HepG2 (cell line): ENCODE results near the gene PTHLH. TPM values are rescaled to one million over a fixed set of nuclear protein-coding genes. Genes with fewer than 3 reads are reported as not detected.
A peak's percentile ranks its signal among the peaks of the same experiment; 100 is the strongest.

Experiments
- ATF7-NPFF ChIP-seq: sonication (generic); formaldehyde crosslinking; IDR thresholded peaks from 2 replicates; pipeline ENCODE4 v1.8.1; 2023; ENCODE audit warnings: mild to moderate bottlenecking, low read depth, missing genetic modification reagents, moderate library complexity
- BORCS8-MEF2B ChIP-seq: sonication (generic); formaldehyde crosslinking; IDR thresholded peaks from 2 replicates; pipeline ENCODE4 v1.8.0; 2022; ENCODE audit warnings: mild to moderate bottlenecking, missing genetic modification reagents
- BRD4 ChIP-seq: sonication (generic); formaldehyde crosslinking; IDR thresholded peaks from 2 replicates; pipeline ENCODE4 v1.4.0; 2020; ENCODE audit warnings: missing genetic modification reagents
- CENPT ChIP-seq: sonication (generic); formaldehyde crosslinking; IDR thresholded peaks from 2 replicates; pipeline ENCODE4 v1.8.0; 2022; ENCODE audit warnings: low read depth, mild to moderate bottlenecking, moderate library complexity, missing genetic modification reagents
- GATAD2A ChIP-seq: IDR thresholded peaks from 2 replicates; pipeline ENCODE4 v1.6.1; 2016
- HMGA1 ChIP-seq: sonication (generic); formaldehyde crosslinking; conservative IDR thresholded peaks from 2 replicates; pipeline ENCODE4 v1.4.0; 2020; ENCODE audit warnings: missing genetic modification reagents
- KDM4B ChIP-seq: sonication (generic); formaldehyde crosslinking; IDR thresholded peaks from 2 replicates; pipeline ENCODE4 v1.4.0; 2020; ENCODE audit warnings: missing genetic modification reagents
- MAFF ChIP-seq: IDR thresholded peaks from 2 replicates; pipeline ENCODE4 v1.6.1; 2011; ENCODE audit warnings: low read depth, low read length, improper control_type of control experiment
- MLXIP ChIP-seq: sonication (generic); formaldehyde crosslinking; IDR thresholded peaks from 2 replicates; pipeline ENCODE4 v1.9.0; 2021; ENCODE audit warnings: missing genetic modification reagents, borderline replicate concordance
- PAWR ChIP-seq: sonication (generic); formaldehyde crosslinking; IDR thresholded peaks from 2 replicates; pipeline ENCODE4 v1.4.0; 2020; ENCODE audit warnings: missing genetic modification reagents, mild to moderate bottlenecking, borderline replicate concordance
- SALL1 ChIP-seq: sonication (generic); formaldehyde crosslinking; IDR thresholded peaks from 2 replicates; pipeline ENCODE4 v1.8.0; 2022; ENCODE audit warnings: mild to moderate bottlenecking, missing genetic modification reagents
- SAP130 ChIP-seq: IDR thresholded peaks from 2 replicates; pipeline ENCODE4 v1.6.1; 2016; ENCODE audit warnings: low read depth
- SRSF9 ChIP-seq: fragments of 200-400 bp; formaldehyde crosslinking; IDR thresholded peaks from 2 replicates; pipeline ENCODE4 v1.6.1; 2018; ENCODE audit warnings: borderline replicate concordance, mild to moderate bottlenecking, low read depth, low read length; ENCODE audit not compliant: insufficient read depth, poor library complexity, severe bottlenecking
- USF2 ChIP-seq, 2 experiments: sonication (generic) in 1 of 2; formaldehyde crosslinking in 1 of 2; IDR thresholded peaks; 2 replicates each; pipeline versions ENCODE4 v1.5.1 to v1.6.1; 2011 to 2020; ENCODE audit warnings: borderline replicate concordance in 1 of 2, low read depth in 1 of 2, low read length in 1 of 2, mild to moderate bottlenecking in 1 of 2, missing genetic modification reagents in 1 of 2, moderate library complexity in 1 of 2
- ZEB1 ChIP-seq: IDR thresholded peaks from 2 replicates; pipeline ENCODE4 v1.6.1; 2012; ENCODE audit warnings: mild to moderate bottlenecking, low read depth, inconsistent platforms; ENCODE audit not compliant: insufficient replicate concordance
- ZNF12 ChIP-seq: sonication (generic); formaldehyde crosslinking; IDR thresholded peaks from 2 replicates; pipeline ENCODE4 v1.5.0; 2020; ENCODE audit warnings: missing genetic modification reagents
- ZNF607 ChIP-seq: sonication (generic); formaldehyde crosslinking; IDR thresholded peaks from 2 replicates; pipeline ENCODE4 v1.5.1; 2020; ENCODE audit warnings: missing genetic modification reagents, mild to moderate bottlenecking, borderline replicate concordance
- ZNF614 ChIP-seq: IDR thresholded peaks from 2 replicates; pipeline ENCODE4 v1.6.1; 2018; ENCODE audit warnings: missing biosample characterization, missing genetic modification reagents, inconsistent platforms, borderline replicate concordance
- polyA plus RNA-seq, 8 experiments: library from polyadenylated mRNA; depleted of rRNA in 3 of 8; stranded (reverse) in 7 of 8; unstranded in 1 of 8; fragments of >200 nt; fragmentation: Illumina TruSeq in 4 of 8; extraction: Trizol in 4 of 8; gene quantifications; 2 replicates each; pipeline versions ENCODE4 v1.2.1 to v1.2.3, GENCODE V29; 2011 to 2016; ENCODE audit warnings: low read depth in 4 of 8, missing spikeins in 1 of 8, mixed read lengths in 1 of 8; ENCODE audit not compliant: insufficient read depth in 1 of 8
- total RNA-seq, 5 experiments: library from RNA; depleted of rRNA; stranded (reverse); fragments of >200 nt; fragmentation: Illumina TruSeq; extraction: Trizol; gene quantifications; 2 replicates each; pipeline ENCODE4 v1.2.3, GENCODE V29; 2016; ENCODE audit warnings: low read depth in 1 of 5
- TF ChIP-seq, protein P1 (sequence below): sonication (generic); formaldehyde crosslinking; IDR thresholded peaks from 2 replicates; pipeline ENCODE4 v1.9.0; 2022; ENCODE audit warnings: missing genetic modification reagents, mild to moderate bottlenecking, borderline replicate concordance
- TF ChIP-seq, protein P2 (sequence below): sonication (generic); formaldehyde crosslinking; IDR thresholded peaks from 2 replicates; pipeline ENCODE4 v1.5.1; 2020; ENCODE audit warnings: missing genetic modification reagents, mild to moderate bottlenecking, borderline replicate concordance
- TF ChIP-seq, protein P3 (sequence below): sonication (generic); formaldehyde crosslinking; IDR thresholded peaks from 2 replicates; pipeline ENCODE4 v1.4.0; 2020; ENCODE audit warnings: missing genetic modification reagents

Gene PTHLH
- total and polyA plus RNA-seq, 2 of the 13 experiments (the other 11 are each of a cell fraction or from before 2014, with no cell fraction given) = 0.22 TPM; not detected in 1

DNA sequence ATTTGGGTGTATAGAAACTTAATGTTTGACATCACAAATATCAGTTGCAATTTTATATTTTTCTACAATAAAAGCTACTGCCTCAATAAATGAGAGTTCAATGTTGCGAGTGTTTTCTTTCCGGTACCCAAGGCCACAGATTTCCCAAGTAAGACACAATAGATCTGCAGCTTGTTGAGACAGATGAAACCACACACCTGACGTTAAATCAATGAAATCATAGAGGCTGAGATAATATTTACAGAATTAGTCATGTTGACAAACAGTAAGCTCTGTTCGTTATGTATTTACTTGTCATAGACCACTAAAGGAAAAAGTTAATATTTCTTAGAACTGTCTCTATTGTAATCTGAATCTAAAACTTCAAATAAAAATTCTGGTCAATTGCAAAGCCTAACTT lies 49.2 kb upstream of the PTHLH start (continued):
- TF ChIP-seq, protein P1, sequence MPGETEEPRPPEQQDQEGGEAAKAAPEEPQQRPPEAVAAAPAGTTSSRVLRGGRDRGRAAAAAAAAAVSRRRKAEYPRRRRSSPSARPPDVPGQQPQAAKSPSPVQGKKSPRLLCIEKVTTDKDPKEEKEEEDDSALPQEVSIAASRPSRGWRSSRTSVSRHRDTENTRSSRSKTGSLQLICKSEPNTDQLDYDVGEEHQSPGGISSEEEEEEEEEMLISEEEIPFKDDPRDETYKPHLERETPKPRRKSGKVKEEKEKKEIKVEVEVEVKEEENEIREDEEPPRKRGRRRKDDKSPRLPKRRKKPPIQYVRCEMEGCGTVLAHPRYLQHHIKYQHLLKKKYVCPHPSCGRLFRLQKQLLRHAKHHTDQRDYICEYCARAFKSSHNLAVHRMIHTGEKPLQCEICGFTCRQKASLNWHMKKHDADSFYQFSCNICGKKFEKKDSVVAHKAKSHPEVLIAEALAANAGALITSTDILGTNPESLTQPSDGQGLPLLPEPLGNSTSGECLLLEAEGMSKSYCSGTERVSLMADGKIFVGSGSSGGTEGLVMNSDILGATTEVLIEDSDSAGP = no peak
- TF ChIP-seq BRD4 (CRISPR knock-in tag) (no peak), ZNF614 (no peak), MLXIP (CRISPR knock-in tag) (no peak), SAP130 (CRISPR knock-in tag) (peak; percentile 41; the same call in 1 of the 2 replicates), ZNF607 (CRISPR knock-in tag) (no peak), ZEB1 (no peak), SALL1 (CRISPR knock-in tag) (peak; percentile 24; the same call in 1 of the 2 replicates), KDM4B (CRISPR knock-in tag) (no peak), ZNF12 (CRISPR knock-in tag) (no peak), SRSF9 (no peak), PAWR (CRISPR knock-in tag) (no peak), MAFF (no peak), ATF7-NPFF (CRISPR knock-in tag) (no peak), HMGA1 (CRISPR knock-in tag) (no peak), USF2 (IDR thresholded peaks at IDR 0.05; ENCODE audit: low read depth, low read length) (no peak), USF2 (CRISPR knock-in tag; IDR thresholded peaks at IDR 0.05; ENCODE audit: borderline replicate concordance) (no peak), BORCS8-MEF2B (CRISPR knock-in tag) (no peak), CENPT (no peak), GATAD2A (CRISPR knock-in tag) (peak; percentile 79)
- TF ChIP-seq, protein P2, sequence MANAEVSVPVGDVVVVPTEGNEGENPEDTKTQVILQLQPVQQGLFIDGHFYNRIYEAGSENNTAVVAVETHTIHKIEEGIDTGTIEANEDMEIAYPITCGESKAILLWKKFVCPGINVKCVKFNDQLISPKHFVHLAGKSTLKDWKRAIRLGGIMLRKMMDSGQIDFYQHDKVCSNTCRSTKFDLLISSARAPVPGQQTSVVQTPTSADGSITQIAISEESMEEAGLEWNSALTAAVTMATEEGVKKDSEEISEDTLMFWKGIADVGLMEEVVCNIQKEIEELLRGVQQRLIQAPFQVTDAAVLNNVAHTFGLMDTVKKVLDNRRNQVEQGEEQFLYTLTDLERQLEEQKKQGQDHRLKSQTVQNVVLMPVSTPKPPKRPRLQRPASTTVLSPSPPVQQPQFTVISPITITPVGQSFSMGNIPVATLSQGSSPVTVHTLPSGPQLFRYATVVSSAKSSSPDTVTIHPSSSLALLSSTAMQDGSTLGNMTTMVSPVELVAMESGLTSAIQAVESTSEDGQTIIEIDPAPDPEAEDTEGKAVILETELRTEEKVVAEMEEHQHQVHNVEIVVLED (CRISPR knock-in tag) = no peak
- TF ChIP-seq, protein P3, sequence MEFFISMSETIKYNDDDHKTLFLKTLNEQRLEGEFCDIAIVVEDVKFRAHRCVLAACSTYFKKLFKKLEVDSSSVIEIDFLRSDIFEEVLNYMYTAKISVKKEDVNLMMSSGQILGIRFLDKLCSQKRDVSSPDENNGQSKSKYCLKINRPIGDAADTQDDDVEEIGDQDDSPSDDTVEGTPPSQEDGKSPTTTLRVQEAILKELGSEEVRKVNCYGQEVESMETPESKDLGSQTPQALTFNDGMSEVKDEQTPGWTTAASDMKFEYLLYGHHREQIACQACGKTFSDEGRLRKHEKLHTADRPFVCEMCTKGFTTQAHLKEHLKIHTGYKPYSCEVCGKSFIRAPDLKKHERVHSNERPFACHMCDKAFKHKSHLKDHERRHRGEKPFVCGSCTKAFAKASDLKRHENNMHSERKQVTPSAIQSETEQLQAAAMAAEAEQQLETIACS = no peak
